Right hindlimb (tissue), 1 donor: Measurements from ENCODE around the gene ARHGEF25.
"Not testable (repeated sequence)": the region's sequence is repeated elsewhere in the genome, so short reads cannot be mapped to it uniquely, and the experiment has no call there.

Experiments
- DNase-seq: peaks from one replicate; pipeline ENCODE4 v3.0.0-alpha.2; 2018

Gene ARHGEF25

DNA sequence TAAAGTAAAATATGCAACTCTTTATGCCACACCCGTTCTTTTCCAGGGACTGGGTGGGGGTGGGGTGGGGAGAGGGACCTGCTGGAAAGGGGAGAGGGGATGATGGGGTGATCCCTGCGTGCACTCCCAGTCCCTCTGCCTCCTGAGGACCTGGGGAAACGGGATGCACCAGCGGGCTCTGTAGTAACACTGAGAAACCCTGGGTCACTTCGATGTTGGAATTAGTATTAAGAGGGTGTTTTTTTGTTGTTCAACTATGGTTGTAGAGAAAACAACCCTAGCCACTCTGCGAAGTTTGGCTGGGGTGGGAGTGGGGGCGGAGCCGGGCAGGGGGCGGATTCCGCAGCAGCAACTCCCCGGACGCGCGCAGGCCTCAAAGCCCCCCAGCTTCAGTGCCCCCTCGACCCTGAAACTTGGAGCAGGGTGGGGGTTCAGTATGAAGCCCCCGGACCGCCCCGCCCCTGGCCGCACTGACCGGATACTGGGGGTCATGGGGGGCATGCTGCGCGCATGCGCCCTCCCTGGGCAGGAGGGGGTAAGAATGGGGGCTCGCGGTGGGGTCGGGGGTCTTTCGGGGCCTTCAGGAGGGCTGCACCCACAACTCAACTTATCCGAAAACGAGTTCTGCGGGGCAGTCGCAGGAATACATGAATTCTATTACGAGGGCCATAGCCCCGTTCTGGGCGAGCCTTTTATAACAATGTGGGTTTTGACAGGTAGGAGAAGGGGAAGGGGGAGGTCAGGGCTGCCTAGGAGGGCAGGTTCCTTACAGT is 1.3 kb upstream of the ARHGEF25 start:
- DNase-seq = peak; percentile 70

DNA sequence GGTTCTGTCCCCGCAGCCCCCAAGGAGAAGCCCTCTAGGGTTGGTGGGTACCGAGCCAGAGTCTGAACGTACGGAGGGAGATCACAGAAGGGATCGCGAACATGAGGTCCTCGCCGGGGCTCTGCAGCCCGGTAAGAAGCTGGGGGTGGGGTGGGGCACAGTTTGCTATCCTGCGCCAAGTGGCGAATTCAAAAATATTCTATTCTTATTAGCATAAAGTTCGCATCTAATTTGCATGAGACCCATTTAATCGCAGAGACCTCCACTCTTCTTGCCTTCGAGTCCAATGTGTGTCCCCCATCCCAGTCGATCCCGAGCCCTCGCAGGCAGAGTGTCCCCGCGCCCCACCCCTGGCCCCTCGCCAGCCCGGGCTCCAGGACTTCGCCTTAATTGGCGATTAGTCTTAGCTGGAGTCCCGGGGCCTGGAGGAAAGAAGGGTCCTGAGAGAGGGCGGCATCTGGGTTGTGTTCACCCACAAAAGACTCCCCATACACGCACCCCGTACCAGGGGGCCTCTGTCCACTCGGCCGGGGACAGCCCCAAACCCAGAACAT is 604 bp upstream of the ARHGEF25 start:
- peak; percentile 74 for DNase-seq

DNA sequence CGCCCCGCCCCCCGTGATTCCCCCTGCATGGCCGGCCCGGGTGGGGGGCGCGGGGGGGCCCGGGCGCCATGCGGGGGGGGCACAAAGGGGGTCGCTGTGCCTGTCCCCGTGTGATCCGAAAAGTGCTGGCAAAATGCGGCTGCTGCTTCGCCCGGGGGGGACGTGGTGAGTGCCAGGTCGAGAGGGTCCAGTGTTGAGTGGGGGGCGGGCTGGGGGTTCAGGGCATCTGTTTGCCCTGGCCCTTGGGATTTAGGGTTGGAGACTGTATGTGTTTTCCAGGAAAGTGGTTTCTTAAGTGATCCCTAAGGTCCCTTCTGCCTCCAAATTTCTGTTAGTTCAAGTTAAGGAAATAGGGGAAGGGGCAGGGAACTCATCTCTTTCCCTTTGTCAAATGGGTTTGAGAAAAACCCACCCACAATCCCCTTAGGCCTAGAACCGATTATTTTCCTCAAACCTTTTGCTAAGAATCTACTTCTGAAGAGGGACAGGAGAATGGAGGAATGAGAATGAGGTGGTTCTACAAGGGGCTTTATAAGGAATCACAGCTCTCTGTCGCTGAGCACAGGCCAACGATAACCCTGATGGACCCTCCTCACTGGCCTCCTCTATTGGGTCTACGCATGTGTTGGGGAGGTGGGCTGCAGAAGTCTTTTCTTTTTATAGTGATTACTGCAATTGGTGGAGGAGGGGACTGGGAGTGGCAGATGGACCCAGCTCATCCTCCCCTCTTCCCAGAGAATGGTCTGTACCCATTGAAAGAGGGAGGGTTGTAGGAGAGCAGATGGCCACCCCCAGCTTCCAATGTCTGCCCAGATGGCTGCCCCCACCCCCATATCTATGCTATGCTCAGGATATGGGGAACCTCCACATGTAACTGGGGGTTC is 834 bp downstream of the ARHGEF25 start:
- DNase-seq = peak; percentile 15

DNA sequence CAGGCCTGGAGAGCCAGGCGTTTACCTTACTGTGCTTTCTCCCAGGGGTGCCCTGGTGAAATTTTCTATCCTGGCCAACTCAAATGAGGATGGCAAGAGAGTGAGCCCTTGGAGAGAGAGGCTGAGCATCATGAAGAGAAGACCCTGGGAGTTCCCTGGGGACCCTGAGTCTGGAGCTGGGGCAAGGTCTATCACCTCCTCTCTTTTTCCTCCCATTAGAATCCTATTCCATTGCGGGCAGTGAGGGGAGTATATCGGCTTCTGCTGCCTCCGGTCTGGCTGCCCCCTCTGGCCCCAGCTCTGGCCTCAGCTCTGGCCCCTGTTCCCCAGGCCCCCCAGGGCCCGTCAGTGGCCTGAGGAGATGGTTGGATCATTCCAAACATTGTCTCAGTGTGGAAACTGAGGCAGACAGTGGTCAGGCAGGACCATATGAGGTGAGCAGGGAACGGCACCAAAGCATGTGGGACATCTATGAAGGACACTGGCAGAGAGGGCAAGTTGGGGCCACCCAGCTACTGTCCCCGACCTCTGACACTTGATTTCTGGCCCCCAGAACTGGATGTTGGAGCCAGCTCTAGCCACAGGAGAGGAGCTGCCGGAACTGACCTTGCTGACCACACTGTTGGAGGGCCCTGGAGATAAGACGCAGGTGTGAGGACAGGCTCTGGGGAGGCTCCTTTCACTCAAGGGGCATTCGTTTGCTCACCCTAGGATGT is 1.6 kb downstream of the ARHGEF25 start:
- no peak for DNase-seq

DNA sequence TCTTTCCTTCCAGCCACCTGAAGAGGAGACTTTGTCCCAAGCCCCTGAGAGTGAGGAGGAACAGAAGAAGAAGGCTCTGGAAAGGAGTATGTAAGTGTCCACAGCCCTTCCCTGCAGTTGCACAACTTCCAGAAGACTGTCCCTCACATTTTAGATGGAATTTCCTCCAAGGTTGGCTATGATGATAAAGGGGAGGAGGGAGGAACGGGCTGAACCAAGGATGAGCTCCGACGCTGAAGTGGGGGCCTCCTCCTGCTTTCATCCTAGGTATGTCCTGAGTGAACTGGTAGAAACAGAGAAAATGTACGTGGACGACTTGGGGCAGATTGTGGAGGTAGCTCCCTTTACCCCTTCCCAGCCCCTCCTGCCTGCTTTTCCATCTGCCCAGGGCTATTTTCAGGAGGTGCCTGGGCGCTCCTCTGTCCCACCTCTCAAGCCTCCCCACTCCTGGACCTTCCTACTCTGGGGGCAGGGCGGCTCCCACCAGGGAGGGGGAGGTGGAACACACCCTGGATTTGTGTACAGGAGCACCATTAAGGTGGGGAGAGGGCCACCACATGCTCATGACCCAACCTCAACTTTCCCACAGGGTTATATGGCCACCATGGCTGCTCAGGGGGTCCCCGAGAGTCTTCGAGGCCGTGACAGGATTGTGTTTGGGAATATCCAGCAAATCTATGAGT is 2.3 kb downstream of the ARHGEF25 start:
- DNase-seq = peak; percentile 10

DNA sequence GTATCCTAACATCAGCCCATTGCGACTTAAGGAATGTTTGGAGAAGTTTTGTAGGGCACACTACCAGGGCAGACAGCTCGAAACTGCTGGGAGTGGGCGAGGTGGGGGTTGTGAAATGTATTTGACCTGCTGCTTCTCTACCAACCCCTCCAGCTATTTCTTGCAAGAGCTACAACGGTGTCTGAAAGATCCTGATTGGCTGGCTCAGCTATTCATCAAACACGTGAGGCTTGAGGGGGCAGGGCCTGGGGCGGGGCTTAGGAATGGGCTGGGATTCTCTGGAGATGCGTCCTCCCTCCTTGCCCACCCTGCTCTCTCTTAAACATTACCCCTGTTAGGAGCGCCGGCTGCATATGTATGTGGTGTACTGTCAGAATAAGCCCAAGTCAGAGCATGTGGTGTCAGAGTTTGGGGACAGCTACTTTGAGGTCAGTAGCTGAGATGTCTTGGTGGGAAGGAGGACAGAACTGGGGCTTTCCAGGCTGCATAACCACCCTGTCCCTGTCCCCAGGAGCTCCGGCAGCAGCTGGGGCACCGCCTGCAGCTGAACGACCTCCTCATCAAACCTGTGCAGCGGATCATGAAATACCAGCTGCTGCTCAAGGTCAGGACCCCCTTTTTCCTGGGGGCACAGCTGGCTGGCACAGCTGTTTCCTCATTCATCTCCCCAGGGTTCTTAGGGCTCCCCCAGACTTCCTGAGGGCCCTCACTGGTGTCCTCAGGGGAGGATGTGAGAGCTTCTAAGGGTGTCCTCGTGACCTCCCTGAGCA is 3.1 kb downstream of the ARHGEF25 start:
- DNase-seq = no peak

DNA sequence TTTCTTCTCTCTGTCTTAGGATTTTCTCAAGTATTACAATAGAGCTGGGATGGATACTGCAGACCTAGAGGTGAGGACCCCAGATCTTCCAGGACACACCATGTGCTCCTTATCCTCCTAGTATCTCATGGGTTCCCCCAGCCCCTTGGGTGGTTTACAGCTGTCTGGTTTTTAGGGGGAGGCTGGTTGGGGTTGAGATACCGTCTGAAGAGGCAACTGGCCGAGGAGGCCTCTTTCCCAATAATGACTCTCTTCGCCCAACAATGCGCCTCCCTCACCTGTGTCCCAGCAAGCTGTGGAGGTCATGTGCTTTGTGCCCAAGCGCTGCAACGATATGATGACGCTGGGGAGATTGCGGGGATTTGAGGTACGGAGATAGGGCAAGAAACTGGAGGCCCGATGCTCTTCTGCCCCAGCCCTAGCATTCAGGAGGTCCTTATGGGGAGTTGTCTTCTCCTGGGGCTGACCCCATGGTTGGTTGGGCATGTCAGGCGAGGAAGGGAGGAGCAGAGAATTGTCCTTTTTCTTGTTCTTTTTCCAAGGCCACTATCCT is 3.8 kb downstream of the ARHGEF25 start:
- DNase-seq = no peak

DNA sequence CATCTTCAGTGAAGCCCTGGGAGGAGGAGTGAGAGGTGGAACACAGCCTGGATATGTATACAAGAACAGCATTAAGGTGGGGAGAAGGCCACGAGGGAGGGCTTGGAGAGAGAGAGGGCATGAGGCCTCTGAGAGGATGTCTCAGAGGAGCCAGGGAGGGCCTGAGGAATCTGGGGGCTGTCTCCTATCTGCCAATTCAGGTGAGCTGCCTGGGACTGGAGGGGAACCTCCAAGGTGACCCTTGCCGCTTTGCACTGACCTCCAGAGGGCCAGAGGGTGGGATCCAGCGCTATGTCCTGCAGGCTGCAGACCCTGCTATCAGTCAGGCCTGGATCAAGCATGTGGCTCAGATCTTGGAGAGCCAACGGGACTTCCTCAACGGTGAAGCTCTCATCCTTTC is 4.4 kb downstream of the ARHGEF25 start:
- DNase-seq = no peak

DNA sequence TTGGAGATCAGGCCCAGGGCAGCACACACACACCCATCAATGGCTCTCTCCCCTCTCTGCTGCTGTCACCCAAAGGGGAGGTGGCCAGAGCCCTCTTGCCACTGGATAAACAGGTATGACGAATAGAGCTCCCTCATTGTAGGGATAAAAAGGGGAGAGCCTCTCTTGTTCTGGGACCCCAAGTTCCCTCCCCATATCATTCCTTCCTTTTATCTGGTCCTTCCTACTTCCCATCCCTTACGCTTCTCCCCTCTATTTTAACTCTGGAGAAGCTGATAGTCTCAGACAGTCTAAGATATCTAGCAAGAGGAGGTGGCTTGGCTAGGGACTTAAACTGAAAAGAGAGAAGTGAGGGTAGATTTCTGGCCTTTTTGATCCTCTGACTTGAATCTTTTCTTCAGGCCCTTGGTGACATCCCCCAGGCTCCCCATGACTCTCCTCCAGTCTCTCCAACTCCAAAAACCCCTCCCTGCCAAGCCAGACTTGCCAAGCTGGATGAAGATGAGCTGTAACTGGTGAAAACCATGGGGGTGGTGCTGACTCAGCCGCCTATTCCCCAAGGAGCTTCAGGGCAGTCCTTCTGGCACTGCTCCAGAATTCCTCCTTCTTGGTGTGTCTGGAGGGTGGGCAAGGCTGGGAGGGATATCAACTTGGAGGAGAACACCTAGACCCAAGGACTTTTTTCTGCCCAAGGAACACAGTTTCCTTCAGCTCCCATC is 5.3 kb downstream of the ARHGEF25 start:
- DNase-seq = no peak

DNA sequence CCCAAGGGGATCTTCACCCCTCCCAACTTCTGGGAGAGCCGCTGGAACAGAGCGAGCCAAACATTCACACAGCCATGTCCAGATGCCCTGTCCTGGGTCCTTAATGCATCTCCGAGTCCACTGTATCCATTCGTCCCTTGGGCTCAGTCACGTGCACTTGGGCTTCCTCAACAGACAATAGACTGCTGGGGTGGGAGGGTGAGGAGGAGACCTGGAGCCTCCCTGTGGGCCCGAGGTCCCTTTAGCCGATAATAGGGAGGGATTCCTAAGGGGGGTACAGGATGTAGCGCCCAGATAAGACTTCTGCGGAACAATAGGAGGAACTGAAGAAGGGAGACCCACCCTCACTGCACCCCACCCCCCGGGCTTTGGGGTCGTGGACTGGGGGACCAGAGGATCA is 6.7 kb downstream of the ARHGEF25 start:
- DNase-seq = no peak

DNA sequence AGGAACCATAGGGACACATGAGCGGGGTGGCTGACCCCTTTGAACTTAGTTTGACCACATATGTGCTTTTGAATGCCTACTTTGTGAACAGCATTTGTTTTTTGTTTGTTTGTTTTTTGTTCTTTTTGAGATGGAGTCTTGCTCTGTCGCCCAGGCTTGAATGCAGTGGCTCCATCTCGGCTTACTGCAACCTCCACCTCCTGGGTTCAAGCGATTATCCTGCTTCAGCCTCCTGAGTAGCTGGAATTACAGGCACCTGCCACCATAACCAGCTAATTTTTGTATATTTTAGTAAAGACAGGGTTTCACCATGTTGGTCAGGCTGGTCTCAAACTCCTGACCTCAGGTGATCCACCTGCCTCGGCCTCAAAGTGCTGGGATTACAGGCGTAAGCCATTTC is 7.2 kb downstream of the ARHGEF25 start:
- not testable (repeated sequence) for DNase-seq

DNA sequence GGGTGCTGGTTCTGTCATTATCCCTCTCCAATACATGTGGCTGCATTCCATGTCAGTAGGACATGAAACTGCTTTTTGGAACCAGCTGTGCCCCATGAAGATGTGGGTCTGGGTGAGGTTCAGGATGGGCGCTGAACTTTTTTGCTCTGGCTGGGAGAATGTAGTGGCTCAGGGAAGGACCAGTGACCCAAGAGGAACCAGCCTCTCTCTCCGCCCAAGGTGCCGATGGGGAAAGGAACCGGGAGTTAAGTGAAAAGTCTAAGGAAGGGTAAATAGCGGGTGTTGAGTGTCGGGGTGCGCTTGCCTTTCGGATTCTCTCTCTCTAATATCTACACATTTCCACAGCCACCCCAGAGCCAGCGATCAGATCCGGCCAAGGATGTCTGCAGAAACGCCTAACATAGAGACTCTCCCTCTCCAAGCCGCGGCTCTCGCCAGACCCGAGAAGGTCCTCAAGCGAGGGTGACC is 7.8 kb downstream of the ARHGEF25 start:
- DNase-seq = no peak

DNA sequence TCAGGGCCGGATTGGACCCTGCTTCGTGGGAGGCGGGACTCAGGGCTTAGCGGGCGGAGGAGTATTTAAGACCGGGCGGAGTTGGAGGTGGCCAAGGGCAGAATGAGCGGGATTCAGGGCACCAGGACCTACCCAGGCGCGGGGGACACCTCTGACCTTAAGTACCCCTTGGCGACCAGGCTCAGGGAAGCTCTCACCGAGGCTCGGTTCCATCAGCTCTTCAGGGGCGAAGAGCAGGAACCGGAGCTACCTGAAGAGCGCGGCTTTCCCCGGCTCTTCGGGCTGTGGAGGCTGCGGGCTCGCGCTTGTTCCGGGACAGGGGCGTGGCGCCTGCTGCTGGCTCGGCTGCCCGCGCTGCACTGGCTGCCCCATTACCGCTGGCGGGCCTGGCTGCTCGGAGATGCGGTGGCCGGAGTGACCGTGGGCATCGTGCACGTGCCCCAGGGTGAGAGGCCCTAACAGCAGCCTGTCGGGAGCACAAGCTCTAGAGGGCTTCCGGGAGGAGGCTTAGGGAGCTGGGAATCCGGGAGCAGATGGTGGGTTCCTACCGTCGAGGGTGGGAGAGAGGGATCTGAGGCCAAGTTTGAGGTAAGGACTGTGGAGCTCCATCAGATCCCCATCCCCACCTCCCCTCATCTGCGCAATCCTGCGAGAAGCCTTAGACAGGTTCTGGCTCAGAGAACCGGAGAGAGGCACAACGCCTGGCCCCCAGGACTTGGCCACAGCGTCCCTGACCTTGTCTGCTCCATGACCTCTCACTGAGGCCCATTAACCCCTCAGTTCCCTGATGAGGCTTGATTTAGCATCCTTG is 8.4 kb downstream of the ARHGEF25 start:
- no peak for DNase-seq

DNA sequence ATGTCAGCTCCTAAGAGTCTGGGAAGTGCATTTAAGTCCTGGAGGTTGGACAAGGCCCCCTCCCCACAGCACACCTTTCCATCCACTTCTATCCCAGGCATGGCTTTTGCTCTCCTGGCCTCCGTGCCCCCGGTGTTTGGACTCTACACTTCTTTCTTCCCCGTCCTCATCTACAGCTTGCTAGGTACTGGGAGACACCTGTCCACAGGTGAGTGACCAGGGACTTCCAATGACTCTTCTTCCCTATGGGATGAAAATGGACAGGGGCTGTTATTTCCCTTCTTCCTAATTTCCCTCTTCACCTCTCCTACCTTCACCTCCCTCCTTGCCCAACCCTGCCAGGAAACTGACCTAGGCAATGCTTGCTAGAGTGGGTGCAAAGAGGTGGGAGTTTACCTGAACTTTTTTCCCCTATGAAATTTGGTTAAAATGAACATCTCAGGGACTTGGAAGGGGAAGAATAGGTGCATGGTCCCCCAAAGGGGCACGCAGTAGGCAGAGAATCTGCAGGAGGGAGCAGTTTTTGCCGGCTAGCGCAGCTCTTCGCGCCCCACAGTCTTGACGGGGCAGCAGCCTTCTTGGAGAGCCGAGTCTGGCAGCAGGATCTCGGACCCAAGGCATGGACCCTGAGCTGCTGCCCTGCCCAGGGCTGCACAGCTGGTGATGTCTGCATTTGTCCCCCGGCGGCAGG is 9.2 kb downstream of the ARHGEF25 start:
- no peak for DNase-seq

DNA sequence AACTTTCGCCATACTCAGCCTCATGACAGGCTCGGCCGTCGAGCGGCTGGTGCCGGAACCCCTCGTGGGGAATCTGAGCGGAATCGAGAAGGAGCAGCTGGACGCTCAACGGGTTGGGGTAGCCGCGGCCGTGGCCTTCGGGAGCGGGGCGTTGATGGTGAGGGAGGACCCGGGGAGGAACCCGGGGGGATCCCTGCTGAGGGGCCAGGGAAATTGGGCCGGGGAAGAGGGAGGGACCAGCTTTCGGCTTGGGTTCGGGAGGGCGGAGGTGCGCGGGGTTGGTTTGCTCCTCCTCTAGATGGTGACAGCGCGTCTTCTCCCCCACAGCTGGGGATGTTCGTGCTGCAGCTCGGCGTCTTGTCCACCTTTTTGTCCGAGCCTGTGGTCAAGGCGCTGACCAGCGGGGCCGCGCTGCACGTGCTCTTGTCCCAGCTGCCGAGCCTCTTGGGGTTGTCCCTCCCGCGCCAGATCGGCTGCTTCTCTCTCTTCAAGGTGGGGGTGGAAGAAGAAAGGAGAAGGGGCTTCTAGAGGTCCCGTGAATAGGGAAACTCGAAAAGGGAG is 9.8 kb downstream of the ARHGEF25 start:
- no peak for DNase-seq

DNA sequence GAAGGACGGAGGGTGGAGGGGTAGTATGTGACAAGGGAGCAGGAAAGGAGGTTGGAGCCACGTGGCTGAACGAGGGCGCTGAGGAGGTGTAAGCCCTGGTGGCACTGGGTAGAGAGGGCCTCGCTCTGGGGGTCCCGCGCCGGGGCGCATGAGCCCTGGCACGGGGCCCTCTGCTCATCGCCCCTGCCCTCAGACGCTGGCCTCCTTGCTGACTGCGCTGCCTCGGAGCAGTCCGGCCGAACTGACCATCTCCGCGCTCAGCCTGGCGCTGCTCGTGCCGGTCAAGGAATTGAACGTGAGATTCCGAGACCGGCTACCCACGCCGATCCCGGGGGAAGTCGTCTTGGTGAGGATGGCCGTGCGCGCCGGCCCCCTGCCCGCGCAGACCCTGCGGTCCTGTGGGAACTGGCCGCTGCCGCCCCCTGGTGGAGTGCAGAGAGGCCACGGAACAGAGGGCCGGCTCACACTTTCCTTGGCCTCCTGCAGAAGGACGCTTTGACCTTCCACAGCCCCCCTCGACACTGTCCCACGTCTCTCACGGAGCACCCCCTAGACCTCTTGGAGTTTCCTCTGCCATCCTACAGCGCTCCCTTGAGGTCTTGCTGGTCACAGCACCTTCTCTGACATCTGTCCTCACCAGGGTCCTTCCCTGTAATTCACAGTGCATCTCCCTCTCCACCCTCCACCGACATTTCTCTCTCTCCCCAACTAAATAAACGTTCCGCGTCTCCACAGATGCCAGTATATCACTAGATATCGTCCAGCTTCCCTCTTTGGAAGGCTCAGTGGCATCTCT is 10.5 kb downstream of the ARHGEF25 start:
- peak; percentile 73 for DNase-seq

DNA sequence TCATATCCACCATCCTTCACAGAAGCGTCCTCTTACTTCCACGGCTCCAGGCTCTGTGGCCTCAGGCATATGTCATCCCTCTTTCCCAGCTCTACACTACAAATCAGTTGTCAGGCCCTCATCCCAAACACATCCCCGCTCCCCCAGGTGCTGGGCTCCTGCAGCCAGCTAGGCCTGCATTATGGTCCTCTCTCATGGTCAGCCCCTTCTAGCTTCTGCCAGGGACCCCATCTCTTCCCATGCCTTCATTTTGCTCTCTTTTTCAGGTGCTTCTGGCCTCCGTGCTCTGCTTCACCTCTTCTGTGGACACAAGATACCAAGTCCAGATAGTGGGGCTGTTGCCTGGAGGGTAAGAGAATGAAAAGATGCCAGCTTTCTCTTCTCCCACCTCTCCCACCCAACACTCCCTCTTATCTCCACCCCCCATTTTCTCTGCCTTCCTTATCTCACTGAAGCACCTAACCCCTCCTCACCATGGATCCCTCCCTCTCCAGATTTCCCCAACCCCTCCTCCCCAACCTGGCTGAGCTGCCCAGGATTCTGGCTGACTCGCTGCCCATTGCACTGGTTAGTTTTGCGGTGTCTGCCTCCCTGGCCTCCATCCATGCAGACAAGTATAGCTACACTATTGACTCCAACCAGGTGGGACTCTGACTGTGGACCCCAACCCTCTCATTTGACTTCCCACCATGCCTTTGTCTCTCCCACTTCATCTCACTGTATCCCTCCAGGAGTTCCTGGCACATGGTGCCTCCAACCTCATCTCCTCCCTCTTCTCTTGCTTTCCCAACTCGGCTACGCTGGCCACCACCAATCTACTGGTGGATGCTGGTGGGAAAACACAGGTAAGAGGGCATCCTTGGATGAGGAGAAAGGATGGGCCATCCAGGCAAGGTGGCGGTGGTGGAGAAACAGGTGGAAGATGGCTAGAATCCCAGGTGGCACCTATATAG is 11.3 kb downstream of the ARHGEF25 start:
- no peak for DNase-seq
